Measurements from ENCODE around the gene ARL15. TPM values are rescaled to one million over a fixed set of nuclear protein-coding genes. Genes with fewer than 3 reads are reported as not detected.
"Not testable (repeated sequence)": the region's sequence is repeated elsewhere in the genome, so short reads cannot be mapped to it uniquely, and the experiment has no call there.

The ARL15 gene
- 10 to 100 TPM; 14.9 to 30.8 (median 19.0) TPM for total RNA-seq
- 10 to 100 TPM; 20.2 to 34.0 TPM for polyA plus RNA-seq
- long read RNA-seq, donor 1, partial matches to known transcripts = 1 of 10 reads
- long read RNA-seq, donor 1, other reads (novel, unspliced or antisense) = 5 of 10 reads
- long read RNA-seq, donor 2, partial matches to known transcripts = 0 of 4 reads
- long read RNA-seq, donor 2, other reads (novel, unspliced or antisense) = 0 of 4 reads
- long read RNA-seq, donor 3, partial matches to known transcripts = 0 of 2 reads
- long read RNA-seq, donor 3, other reads (novel, unspliced or antisense) = 0 of 2 reads

DNA sequence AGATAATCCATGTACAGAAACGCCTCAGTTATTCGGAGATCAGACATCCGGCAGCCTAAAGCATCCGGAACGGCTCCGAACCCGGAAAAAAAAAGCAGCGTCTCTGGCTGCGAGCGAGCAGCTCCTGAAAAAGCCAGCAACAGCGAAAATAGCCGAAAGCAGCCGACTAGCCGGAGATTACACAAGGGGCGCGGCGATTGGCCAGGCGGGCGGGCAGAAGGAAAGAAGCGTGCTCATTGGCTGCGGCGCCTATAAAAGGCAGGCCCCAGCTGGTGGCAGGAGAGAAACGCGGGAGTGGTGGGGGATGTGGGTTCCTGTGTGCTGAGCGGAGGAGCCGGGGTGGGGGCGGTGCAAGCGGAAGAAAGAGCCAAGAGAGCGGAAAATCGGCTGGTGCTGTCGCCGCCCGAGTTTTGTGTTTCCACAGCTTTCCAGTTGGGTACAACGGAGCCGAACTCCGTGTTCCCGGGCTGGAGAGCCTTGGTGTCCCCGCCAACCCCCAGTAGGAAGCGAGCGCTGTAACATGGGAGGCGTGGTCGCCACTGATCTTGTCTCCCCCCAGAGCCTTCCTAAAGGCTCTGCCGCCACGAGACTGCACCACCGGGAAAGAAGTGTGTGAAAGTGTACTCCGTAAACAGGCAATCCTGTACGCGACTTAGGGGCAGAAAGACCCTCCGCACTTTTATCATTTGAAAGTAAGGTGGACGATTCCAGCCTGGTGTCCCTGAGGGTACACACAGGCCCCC is at the start of gene ARL15:
TSS of gene ARL15 (minus strand) at position 141 of the 743 bp plus-strand sequence.
- intact Hi-C loops (cut with DNase I) = loop anchor here in 1 of 4 donors (10.0 kb wide), 2 partner anchors 104 to 174 kb away; no protein-coding TSS in a partner anchor
- TF ChIP-seq POLR2A (IDR thresholded peaks at IDR 0.05) (peak; percentile 98), EP300 (IDR thresholded peaks at IDR 0.05) (no peak)
- TF ChIP-seq, protein P1, sequence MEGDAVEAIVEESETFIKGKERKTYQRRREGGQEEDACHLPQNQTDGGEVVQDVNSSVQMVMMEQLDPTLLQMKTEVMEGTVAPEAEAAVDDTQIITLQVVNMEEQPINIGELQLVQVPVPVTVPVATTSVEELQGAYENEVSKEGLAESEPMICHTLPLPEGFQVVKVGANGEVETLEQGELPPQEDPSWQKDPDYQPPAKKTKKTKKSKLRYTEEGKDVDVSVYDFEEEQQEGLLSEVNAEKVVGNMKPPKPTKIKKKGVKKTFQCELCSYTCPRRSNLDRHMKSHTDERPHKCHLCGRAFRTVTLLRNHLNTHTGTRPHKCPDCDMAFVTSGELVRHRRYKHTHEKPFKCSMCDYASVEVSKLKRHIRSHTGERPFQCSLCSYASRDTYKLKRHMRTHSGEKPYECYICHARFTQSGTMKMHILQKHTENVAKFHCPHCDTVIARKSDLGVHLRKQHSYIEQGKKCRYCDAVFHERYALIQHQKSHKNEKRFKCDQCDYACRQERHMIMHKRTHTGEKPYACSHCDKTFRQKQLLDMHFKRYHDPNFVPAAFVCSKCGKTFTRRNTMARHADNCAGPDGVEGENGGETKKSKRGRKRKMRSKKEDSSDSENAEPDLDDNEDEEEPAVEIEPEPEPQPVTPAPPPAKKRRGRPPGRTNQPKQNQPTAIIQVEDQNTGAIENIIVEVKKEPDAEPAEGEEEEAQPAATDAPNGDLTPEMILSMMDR (IDR thresholded peaks at IDR 0.05) = peak in 1 of 3 donors; percentile 21
- Histone ChIP-seq H3K27me3 (no peaks in the 10 kb centered on the region), H3K9me3 (no peaks in the 10 kb centered on the region), H3K36me3 (no peaks in the 10 kb centered on the region), H3K27ac (peak within 1 kb of the TSS; percentile 46 to 68), H3K4me1 (ENCODE audit: insufficient read depth) (no peaks in the 10 kb centered on the region), H3K4me3 (peak within 1 kb of the TSS; percentile 83)
- WGBS, 3 donors = 0 to 1% (median 1%) methylated on average over 50 of the region's 50 CpGs
- DNase-seq = peak; percentile 98 to 99 (median 98)

DNA sequence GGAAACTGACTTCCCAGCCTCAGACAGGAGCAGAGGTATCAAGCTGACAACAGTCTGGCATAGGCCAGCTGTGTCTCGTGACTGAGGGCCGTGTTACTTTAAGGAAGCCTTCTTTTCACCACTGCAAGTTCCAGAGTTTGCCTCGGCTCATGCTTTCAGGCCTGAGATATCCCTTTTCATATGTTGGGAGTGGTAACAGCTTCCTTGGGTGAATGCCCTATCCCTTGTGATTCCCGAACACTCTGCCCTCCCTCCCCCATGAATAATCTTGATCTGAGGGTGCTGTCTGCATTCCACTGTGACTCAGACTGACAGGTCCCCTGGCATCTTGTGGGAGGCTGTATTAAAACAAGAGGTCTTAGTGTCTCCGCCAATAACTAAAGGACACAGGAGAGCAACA is 49.7 kb upstream of the ARL15 start:
- Histone ChIP-seq H3K4me3 (no peak overlapping the region), H3K36me3 (no peaks in the 10 kb centered on the region), H3K4me1 (ENCODE audit: insufficient read depth) (peaks cover 2% of the 10 kb centered on the region), H3K27ac (no peak overlapping the region), H3K9me3 (no peaks in the 10 kb centered on the region), H3K27me3 (no peaks in the 10 kb centered on the region)
- intact Hi-C loops (cut with DNase I) = no loop called here
- TF ChIP-seq, protein P1 (IDR thresholded peaks at IDR 0.05) = no peak
- TF ChIP-seq EP300 (IDR thresholded peaks at IDR 0.05) (no peak), POLR2A (IDR thresholded peaks at IDR 0.05) (no peak)
- no peak for DNase-seq
- 36 to 37% (median 36%) methylated on average over 5 of the region's 5 CpGs for WGBS, 3 donors

DNA sequence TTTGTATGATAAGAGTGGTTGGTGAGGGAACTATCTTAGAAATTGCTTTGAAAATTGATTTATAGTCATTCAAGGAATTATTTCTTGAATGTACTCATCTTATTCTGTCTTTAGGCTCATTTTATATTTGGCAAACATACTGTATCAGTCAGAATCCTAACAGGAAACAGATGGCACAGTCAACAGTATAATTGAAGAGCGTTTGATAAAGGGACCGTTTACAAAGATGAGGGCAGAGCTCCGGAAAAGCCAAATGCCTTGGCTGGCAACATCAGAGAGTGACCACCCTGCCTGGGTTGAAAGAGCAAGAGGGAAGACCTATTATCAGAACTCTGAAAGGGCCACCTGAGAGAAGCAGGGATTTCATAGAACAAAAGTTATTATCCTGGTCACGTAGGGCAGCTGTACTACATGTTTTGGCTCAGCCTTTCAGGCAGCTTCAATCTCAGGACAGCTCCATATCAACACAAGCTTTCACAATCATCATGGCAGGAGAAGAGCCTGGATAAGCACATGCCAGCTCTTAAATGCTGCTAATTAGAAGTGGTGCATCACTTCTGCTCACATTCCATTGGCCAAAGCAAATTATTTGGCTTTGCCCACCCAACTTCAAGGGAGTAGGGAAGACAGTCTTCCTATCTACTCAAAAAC is 47.2 kb upstream of the ARL15 start:
- no peaks in the 10 kb centered on the region for H3K9me3 ChIP-seq
- H3K27ac ChIP-seq = no peak overlapping the region
- H3K36me3 ChIP-seq = no peaks in the 10 kb centered on the region
- intact Hi-C loops (cut with DNase I) = no loop called here
- H3K4me1 ChIP-seq (ENCODE audit: insufficient read depth) = peaks cover 2% of the 10 kb centered on the region
- TF ChIP-seq, protein P1 (IDR thresholded peaks at IDR 0.05) = no peak
- no peak for TF ChIP-seq EP300 (IDR thresholded peaks at IDR 0.05)
- no peaks in the 10 kb centered on the region for H3K27me3 ChIP-seq
- 18 to 26% (median 22%) methylated on average over 4 of the region's 4 CpGs for WGBS, 3 donors
- DNase-seq = no peak
- no peak overlapping the region for H3K4me3 ChIP-seq

DNA sequence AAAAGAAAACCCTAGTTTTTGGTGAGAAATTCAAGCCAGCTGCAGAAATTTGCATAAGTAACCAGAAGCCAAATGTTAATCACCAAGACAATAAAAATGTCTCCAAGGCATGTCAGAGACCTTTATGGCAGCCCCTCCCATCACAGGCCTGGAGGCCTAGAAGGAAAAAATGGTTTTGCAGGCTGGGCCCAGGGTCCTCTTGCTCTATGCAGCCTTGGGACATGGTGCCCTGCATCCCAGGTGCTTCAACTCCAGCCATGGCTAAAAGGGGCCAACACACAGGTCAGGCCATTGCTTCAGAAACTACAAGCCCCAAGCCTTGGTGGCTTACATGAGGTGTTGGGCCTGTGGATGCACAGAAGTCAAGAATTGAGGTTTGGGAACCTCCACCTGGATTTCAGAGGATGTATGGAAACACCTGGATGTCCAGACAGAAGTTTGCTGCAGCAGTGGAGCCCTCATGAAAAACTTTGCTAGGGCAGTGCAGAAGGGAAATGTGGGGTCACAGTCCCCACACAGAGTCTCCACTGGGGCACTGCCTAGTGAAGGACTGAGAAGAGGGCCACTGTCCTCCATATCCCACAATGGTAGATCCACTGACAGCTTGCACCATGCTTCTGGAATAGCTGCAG is 43.7 kb upstream of the ARL15 start:
- intact Hi-C loops (cut with DNase I); DNase-seq; H3K27ac ChIP-seq; H3K27me3 ChIP-seq; H3K36me3 ChIP-seq; H3K4me1 ChIP-seq (ENCODE audit: insufficient read depth); H3K9me3 ChIP-seq; H3K4me3 ChIP-seq: not testable (repeated sequence)

DNA sequence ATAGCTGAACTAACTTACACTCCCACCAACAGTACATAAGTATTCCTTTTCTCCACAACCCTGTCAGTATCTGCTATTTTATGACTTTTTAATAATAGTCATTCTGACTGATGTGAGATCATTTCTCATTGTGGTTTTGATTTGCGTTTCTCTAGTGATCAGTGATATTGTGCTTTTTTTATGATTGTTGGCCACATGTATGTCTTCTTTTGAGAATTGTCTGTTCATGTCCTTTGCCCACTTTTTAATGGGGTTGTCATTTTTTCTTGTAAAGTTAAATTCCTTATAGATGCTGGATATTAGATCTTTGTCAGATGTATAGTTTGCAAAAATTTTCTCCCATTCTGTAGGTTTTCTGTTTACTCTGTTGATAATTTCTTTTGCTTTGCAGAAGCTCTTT is 42.2 kb upstream of the ARL15 start:
- not testable (repeated sequence) for H3K27ac ChIP-seq

More for the DNA sequence above, 42.2 kb upstream of the ARL15 start:
- H3K36me3 ChIP-seq; H3K27me3 ChIP-seq; H3K4me3 ChIP-seq; H3K4me1 ChIP-seq (ENCODE audit: insufficient read depth); intact Hi-C loops (cut with DNase I); H3K9me3 ChIP-seq; DNase-seq: not testable (repeated sequence)
- WGBS, 3 donors = 0 to 100% (median 47%) methylated on average over 1 of the region's 1 CpG
